T-helper 2 cell treated with Interferon-gamma antibody and Interleukin-4, amounts not matched to agents 5 μg/mL and 100 μg/mL, for 36 hours (primary cell): Measurements from ENCODE around the gene KIF1A.

Experiments used
- DNase-seq: peaks from one replicate; pipeline ENCODE4 v3.0.0; 2021; ENCODE audit warnings: low spot score
- H3K27ac Mint-ChIP-seq: one replicate; pipeline ENCODE4 v1.8.0; 2021; ENCODE audit warnings: mild to moderate bottlenecking, mixed read lengths
- H3K27me3 Mint-ChIP-seq: one replicate; pipeline ENCODE4 v1.8.0; 2021; ENCODE audit warnings: low read depth, mixed read lengths
- H3K36me3 Mint-ChIP-seq: one replicate; pipeline ENCODE4 v1.8.0; 2021; ENCODE audit warnings: low read depth, mixed read lengths
- H3K4me1 Mint-ChIP-seq: one replicate; pipeline ENCODE4 v1.8.0; 2021; ENCODE audit warnings: low read depth, mixed read lengths
- H3K4me3 Mint-ChIP-seq: one replicate; pipeline ENCODE4 v1.8.0; 2022; ENCODE audit warnings: mild to moderate bottlenecking, moderate library complexity, mixed read lengths
- H3K9me3 Mint-ChIP-seq: one replicate; pipeline ENCODE4 v1.8.0; 2021; ENCODE audit warnings: mixed read lengths

Gene KIF1A

GRCh38 chr2:240722796-240723735 is 97.0 kb downstream of the KIF1A start:
- H3K36me3 Mint-ChIP-seq: no peaks in the 10 kb centered on the region
- H3K27me3 Mint-ChIP-seq: no peaks in the 10 kb centered on the region
- no peak overlapping the region for H3K4me3 Mint-ChIP-seq
- no peaks in the 10 kb centered on the region for H3K9me3 Mint-ChIP-seq
- no peaks in the 10 kb centered on the region for H3K4me1 Mint-ChIP-seq
- no peak overlapping the region for H3K27ac Mint-ChIP-seq
- DNase-seq: no peak

- no peaks in the 10 kb centered on the region for H3K36me3 Mint-ChIP-seq
- no peaks in the 10 kb centered on the region for H3K9me3 Mint-ChIP-seq
- H3K27me3 Mint-ChIP-seq: no peaks in the 10 kb centered on the region
- no peak overlapping the region for H3K27ac Mint-ChIP-seq
- DNase-seq: no peak
- no peak overlapping the region for H3K4me3 Mint-ChIP-seq
- H3K4me1 Mint-ChIP-seq: no peaks in the 10 kb centered on the region
These were observed 97.6 kb downstream of the KIF1A start for GRCh38 chr2:240722376-240722775.

- Mint-ChIP-seq H3K4me1 (no peaks in the 10 kb centered on the region), H3K4me3 (no peak overlapping the region), H3K9me3 (no peaks in the 10 kb centered on the region), H3K36me3 (no peaks in the 10 kb centered on the region), H3K27ac (no peak overlapping the region), H3K27me3 (no peaks in the 10 kb centered on the region)
- DNase-seq: no peak
These were observed 98.3 kb downstream of the KIF1A start for GRCh38 chr2:240721596-240722180.

GRCh38 chr2:240720686-240721595 is 99.1 kb downstream of the KIF1A start:
- H3K4me1 Mint-ChIP-seq: no peaks in the 10 kb centered on the region
- H3K9me3 Mint-ChIP-seq: no peaks in the 10 kb centered on the region
- no peaks in the 10 kb centered on the region for H3K36me3 Mint-ChIP-seq
- no peaks in the 10 kb centered on the region for H3K27me3 Mint-ChIP-seq
- H3K27ac Mint-ChIP-seq: no peak overlapping the region
- no peak overlapping the region for H3K4me3 Mint-ChIP-seq
- DNase-seq: no peak

GRCh38 chr2:240719676-240720545 is 100.1 kb downstream of the KIF1A start:
- no peaks in the 10 kb centered on the region for H3K36me3 Mint-ChIP-seq
- DNase-seq: no peak
- H3K27ac Mint-ChIP-seq: no peak overlapping the region
- H3K4me1 Mint-ChIP-seq: no peaks in the 10 kb centered on the region
- no peaks in the 10 kb centered on the region for H3K27me3 Mint-ChIP-seq
- no peak overlapping the region for H3K4me3 Mint-ChIP-seq
- no peaks in the 10 kb centered on the region for H3K9me3 Mint-ChIP-seq

- Mint-ChIP-seq H3K4me3 (no peak overlapping the region), H3K27me3 (no peaks in the 10 kb centered on the region), H3K9me3 (no peaks in the 10 kb centered on the region), H3K36me3 (no peaks in the 10 kb centered on the region), H3K4me1 (no peaks in the 10 kb centered on the region), H3K27ac (no peak overlapping the region)
- no peak for DNase-seq
These were observed 101.0 kb downstream of the KIF1A start for GRCh38 chr2:240718896-240719490.

- no peak overlapping the region for H3K27ac Mint-ChIP-seq
These were observed 102.1 kb downstream of the KIF1A start for GRCh38 chr2:240717681-240718581.

GRCh38 chr2:240717181-240717641 is 102.8 kb downstream of the KIF1A start:
- no peak for DNase-seq
- H3K4me3 Mint-ChIP-seq: no peak overlapping the region
- no peaks in the 10 kb centered on the region for H3K27me3 Mint-ChIP-seq
- no peaks in the 10 kb centered on the region for H3K4me1 Mint-ChIP-seq
- H3K9me3 Mint-ChIP-seq: no peaks in the 10 kb centered on the region
- H3K27ac Mint-ChIP-seq: no peak overlapping the region
- H3K36me3 Mint-ChIP-seq: no peaks in the 10 kb centered on the region

More at GRCh38 chr2:240717681-240718581, 102.1 kb downstream of the KIF1A start:
- H3K9me3 Mint-ChIP-seq: no peaks in the 10 kb centered on the region
- no peak overlapping the region for H3K4me3 Mint-ChIP-seq
- DNase-seq: no peak
- H3K36me3 Mint-ChIP-seq: no peaks in the 10 kb centered on the region
- H3K4me1 Mint-ChIP-seq: no peaks in the 10 kb centered on the region
- no peaks in the 10 kb centered on the region for H3K27me3 Mint-ChIP-seq

GRCh38 chr2:240716130-240716798 is 103.8 kb downstream of the KIF1A start:
- H3K27ac Mint-ChIP-seq: no peak overlapping the region
- H3K4me3 Mint-ChIP-seq: no peak overlapping the region
- no peaks in the 10 kb centered on the region for H3K9me3 Mint-ChIP-seq
- DNase-seq: no peak
- H3K27me3 Mint-ChIP-seq: no peaks in the 10 kb centered on the region
- H3K4me1 Mint-ChIP-seq: no peaks in the 10 kb centered on the region
- H3K36me3 Mint-ChIP-seq: no peaks in the 10 kb centered on the region

- H3K4me1 Mint-ChIP-seq: no peaks in the 10 kb centered on the region
- H3K4me3 Mint-ChIP-seq: no peak overlapping the region
- no peaks in the 10 kb centered on the region for H3K36me3 Mint-ChIP-seq
- H3K9me3 Mint-ChIP-seq: no peaks in the 10 kb centered on the region
- no peaks in the 10 kb centered on the region for H3K27me3 Mint-ChIP-seq
- H3K27ac Mint-ChIP-seq: no peak overlapping the region
- DNase-seq: no peak
These were observed 105.0 kb downstream of the KIF1A start for GRCh38 chr2:240714747-240715725.
